IPS DF 6.9 (cell line): ENCODE data around the gene EXOC4.

Experiments used
- DNase-seq: peaks from one replicate; pipeline ENCODE4 v3.0.0-alpha.2; 2013; ENCODE audit warnings: low read depth, low spot score
- H3K27ac ChIP-seq: one replicate; pipeline ENCODE4 v1.5.1; 2013; ENCODE audit warnings: low read length, control low read depth
- H3K27me3 ChIP-seq: 2 replicates; pipeline ENCODE4 v1.6.1; 2013; ENCODE audit warnings: mild to moderate bottlenecking, low read length; ENCODE audit not compliant: control insufficient read depth, insufficient read depth
- H3K36me3 ChIP-seq: 2 replicates; pipeline ENCODE4 v1.6.1; 2013; ENCODE audit warnings: low read length; ENCODE audit not compliant: control insufficient read depth, insufficient read depth
- H3K4me1 ChIP-seq: 2 replicates; pipeline ENCODE4 v1.6.1; 2013; ENCODE audit warnings: low read length; ENCODE audit not compliant: control insufficient read depth, insufficient read depth
- H3K4me3 ChIP-seq: 2 replicates; pipeline ENCODE4 v1.5.1; 2013; ENCODE audit warnings: mild to moderate bottlenecking, low read length
- H3K9me3 ChIP-seq: 2 replicates; pipeline ENCODE4 v1.6.1; 2013; ENCODE audit warnings: low read length, inconsistent platforms; ENCODE audit not compliant: control insufficient read depth, insufficient read depth
- WGBS: extraction: QIAGEN DNeasy Blood & Tissue Kit; methylation state at CpG from one replicate; pipeline ENCODE4 v1.1.7; 2013; ENCODE audit warnings: mixed read lengths, missing lambda C conversion rate; ENCODE audit not compliant: insufficient read length, insufficient coverage; 5-methylcytosine and 5-hydroxymethylcytosine counted together

EXOC4 gene

GRCh38 chr7:133556048-133556447 is 303.2 kb downstream of the EXOC4 start:
- DNase-seq, result no peak
- Histone ChIP-seq H3K4me3 (no peak overlapping the region), H3K27me3 (no peaks in the 10 kb centered on the region), H3K9me3 (no peaks in the 10 kb centered on the region), H3K27ac (no peak overlapping the region), H3K36me3 (no peaks in the 10 kb centered on the region), H3K4me1 (no peaks in the 10 kb centered on the region)
- no CpG with 5 or more reads among the region's 2 CpGs for WGBS

GRCh38 chr7:133556553-133556952 is 303.7 kb downstream of the EXOC4 start:
- H3K9me3 ChIP-seq, result no peaks in the 10 kb centered on the region
- no peaks in the 10 kb centered on the region for H3K4me1 ChIP-seq
- no peak overlapping the region for H3K27ac ChIP-seq
- H3K36me3 ChIP-seq, result no peaks in the 10 kb centered on the region
- no peak overlapping the region for H3K4me3 ChIP-seq
- no peaks in the 10 kb centered on the region for H3K27me3 ChIP-seq
- DNase-seq, result no peak
- WGBS, result no CpG with 5 or more reads among the region's 6 CpGs

GRCh38 chr7:133560900-133561299 is 308.0 kb downstream of the EXOC4 start:
- Histone ChIP-seq H3K27me3 (no peaks in the 10 kb centered on the region), H3K9me3 (no peaks in the 10 kb centered on the region), H3K4me3 (no peak overlapping the region), H3K4me1 (no peaks in the 10 kb centered on the region), H3K27ac (no peak overlapping the region), H3K36me3 (no peaks in the 10 kb centered on the region)
- no CpG with 5 or more reads among the region's 2 CpGs for WGBS
- no peak for DNase-seq

GRCh38 chr7:133561396-133561795 is 308.5 kb downstream of the EXOC4 start:
- Histone ChIP-seq H3K36me3 (no peaks in the 10 kb centered on the region), H3K9me3 (no peaks in the 10 kb centered on the region), H3K4me3 (no peak overlapping the region), H3K4me1 (no peaks in the 10 kb centered on the region), H3K27ac (no peak overlapping the region), H3K27me3 (no peaks in the 10 kb centered on the region)
- no CpG with 5 or more reads among the region's 3 CpGs for WGBS
- DNase-seq, result no peak

- WGBS, result no CpG with 5 or more reads among the region's 4 CpGs
- no peaks in the 10 kb centered on the region for H3K27me3 ChIP-seq
- no peak overlapping the region for H3K4me3 ChIP-seq
- H3K36me3 ChIP-seq, result no peaks in the 10 kb centered on the region
- DNase-seq, result no peak
- H3K9me3 ChIP-seq, result no peaks in the 10 kb centered on the region
- H3K27ac ChIP-seq, result no peak overlapping the region
- H3K4me1 ChIP-seq, result no peaks in the 10 kb centered on the region
Observed at GRCh38 chr7:133562621-133563020, 309.7 kb downstream of the EXOC4 start.

GRCh38 chr7:133563251-133563650 is 310.4 kb downstream of the EXOC4 start:
- Histone ChIP-seq H3K9me3 (no peaks in the 10 kb centered on the region), H3K4me3 (no peak overlapping the region), H3K36me3 (no peaks in the 10 kb centered on the region), H3K27me3 (no peaks in the 10 kb centered on the region), H3K27ac (no peak overlapping the region), H3K4me1 (no peaks in the 10 kb centered on the region)
- WGBS, result no CpG with 5 or more reads among the region's 5 CpGs
- no peak for DNase-seq

GRCh38 chr7:133564484-133564883 is 311.6 kb downstream of the EXOC4 start:
- no peaks in the 10 kb centered on the region for H3K36me3 ChIP-seq
- H3K27me3 ChIP-seq, result no peaks in the 10 kb centered on the region
- DNase-seq, result no peak
- H3K4me1 ChIP-seq, result no peaks in the 10 kb centered on the region
- no CpG with 5 or more reads among the region's 2 CpGs for whole genome bisulfite sequencing
- no peaks in the 10 kb centered on the region for H3K9me3 ChIP-seq
- no peak overlapping the region for H3K4me3 ChIP-seq
- no peak overlapping the region for H3K27ac ChIP-seq

- Histone ChIP-seq H3K4me3 (no peak overlapping the region), H3K4me1 (no peaks in the 10 kb centered on the region), H3K27me3 (no peaks in the 10 kb centered on the region), H3K9me3 (no peaks in the 10 kb centered on the region), H3K27ac (no peak overlapping the region), H3K36me3 (no peaks in the 10 kb centered on the region)
- DNase-seq, result no peak
- WGBS, result no CpG with 5 or more reads among the region's 3 CpGs
Observed at GRCh38 chr7:133568544-133568943, 315.7 kb downstream of the EXOC4 start.

- Histone ChIP-seq H3K27me3 (no peaks in the 10 kb centered on the region), H3K4me1 (no peaks in the 10 kb centered on the region), H3K36me3 (no peaks in the 10 kb centered on the region), H3K4me3 (no peak overlapping the region), H3K27ac (no peak overlapping the region), H3K9me3 (no peaks in the 10 kb centered on the region)
- no peak for DNase-seq
- WGBS, result no CpG with 5 or more reads among the region's 3 CpGs
Observed at GRCh38 chr7:133570321-133570720, 317.4 kb downstream of the EXOC4 start.

GRCh38 chr7:133571076-133571475 is 318.2 kb downstream of the EXOC4 start:
- Histone ChIP-seq H3K27ac (no peak overlapping the region), H3K4me1 (no peaks in the 10 kb centered on the region), H3K36me3 (no peaks in the 10 kb centered on the region), H3K4me3 (no peak overlapping the region), H3K27me3 (no peaks in the 10 kb centered on the region), H3K9me3 (no peaks in the 10 kb centered on the region)
- no peak for DNase-seq
- 100% methylated on average over 1 of the region's 3 CpGs for WGBS

- no peaks in the 10 kb centered on the region for H3K27me3 ChIP-seq
- H3K4me3 ChIP-seq, result no peak overlapping the region
- no peaks in the 10 kb centered on the region for H3K4me1 ChIP-seq
- no peaks in the 10 kb centered on the region for H3K36me3 ChIP-seq
- no peak for DNase-seq
- H3K9me3 ChIP-seq, result no peaks in the 10 kb centered on the region
- H3K27ac ChIP-seq, result no peak overlapping the region
Observed at GRCh38 chr7:133572087-133572486, 319.2 kb downstream of the EXOC4 start.
